NCI-H2196 (cell line): ENCODE data around the gene BTBD9.

Experiments used
- DNase-seq: peaks from one replicate; lab custom pipeline; 2025; ENCODE audit not compliant: unreplicated experiment; lab: John Stamatoyannopoulos, UW

The BTBD9 gene

DNA sequence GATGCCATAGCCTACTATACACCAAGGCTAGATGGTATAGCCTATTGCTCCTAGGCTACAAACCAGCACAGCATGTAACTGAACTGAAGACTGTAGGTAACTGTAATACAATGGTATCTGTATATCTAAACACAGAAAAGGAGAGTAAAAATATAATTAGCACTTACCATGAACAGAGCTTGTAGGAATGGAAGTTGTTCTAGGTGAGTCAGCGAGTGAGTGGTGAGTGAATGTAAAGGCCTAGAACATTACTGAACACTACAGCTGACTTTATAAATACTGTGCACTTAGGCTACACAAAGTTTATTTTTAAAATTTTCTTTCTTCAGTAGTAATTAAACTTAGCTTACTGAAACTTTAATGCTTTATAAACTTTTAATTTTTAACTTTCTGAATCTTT lies 129.5 kb downstream of the BTBD9 start:
- no peak for DNase-seq

DNA sequence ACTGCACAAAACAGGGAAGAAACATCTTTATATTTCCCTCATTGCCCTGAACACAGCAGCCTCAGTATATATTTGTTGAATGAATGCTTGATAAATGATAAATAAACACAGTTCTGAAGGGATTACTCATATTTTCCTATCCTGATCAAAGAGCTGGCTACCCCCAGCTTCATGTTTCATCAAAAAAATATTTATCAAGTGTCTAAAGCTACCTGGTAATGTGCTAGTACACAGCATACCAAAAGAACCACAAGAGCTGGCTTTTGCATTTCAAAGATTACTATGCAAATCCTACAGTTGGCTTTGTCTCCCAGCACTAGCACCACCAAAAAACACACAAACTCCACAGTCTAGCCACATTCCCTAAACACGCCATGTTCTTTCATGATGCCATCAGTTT lies 130.0 kb downstream of the BTBD9 start:
- DNase-seq: no peak

DNA sequence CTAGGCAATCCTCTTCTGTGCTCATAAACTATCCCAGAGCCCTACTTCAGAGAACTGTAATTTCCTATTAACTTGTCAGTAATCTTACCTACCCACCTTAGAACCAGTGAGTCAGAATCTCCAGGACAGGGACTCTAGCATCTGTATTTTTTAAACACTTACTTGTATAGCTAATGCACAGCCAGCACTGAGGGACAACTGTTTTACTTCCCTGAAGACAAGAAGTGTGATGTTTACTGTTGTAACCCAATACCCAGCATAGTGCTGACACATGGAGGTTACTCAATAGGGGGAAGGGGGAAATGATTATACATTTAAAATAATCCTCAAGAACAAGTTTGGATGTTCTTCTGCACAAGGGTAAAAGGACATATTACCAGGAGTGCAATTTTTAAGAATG lies 130.8 kb downstream of the BTBD9 start:
- DNase-seq: peak; percentile 42

GRCh38 chr6:38508286-38508685 lies 131.4 kb downstream of the BTBD9 start:
- no peak for DNase-seq

DNA sequence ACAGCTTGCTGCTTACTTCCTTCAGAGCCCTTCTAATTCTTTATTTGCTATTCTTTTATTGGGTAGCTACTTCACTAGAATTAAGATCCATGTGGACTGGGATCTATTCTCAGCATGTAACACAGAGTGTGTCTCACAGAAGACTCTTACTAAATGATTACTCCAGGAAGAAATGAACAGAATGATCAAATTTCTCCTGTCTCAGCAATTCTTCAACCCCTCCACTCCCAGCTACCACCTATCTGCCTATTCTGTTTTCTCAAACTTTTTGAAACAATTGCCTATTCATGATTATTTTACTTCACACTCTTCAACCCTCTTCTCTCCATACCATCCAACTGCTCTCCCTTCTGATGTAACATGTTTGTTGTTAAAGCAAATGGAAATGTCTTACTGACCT lies 132.6 kb downstream of the BTBD9 start:
- DNase-seq: no peak

- DNase-seq: no peak
Measured at GRCh38 chr6:38505826-38506225, 133.9 kb downstream of the BTBD9 start.

DNA sequence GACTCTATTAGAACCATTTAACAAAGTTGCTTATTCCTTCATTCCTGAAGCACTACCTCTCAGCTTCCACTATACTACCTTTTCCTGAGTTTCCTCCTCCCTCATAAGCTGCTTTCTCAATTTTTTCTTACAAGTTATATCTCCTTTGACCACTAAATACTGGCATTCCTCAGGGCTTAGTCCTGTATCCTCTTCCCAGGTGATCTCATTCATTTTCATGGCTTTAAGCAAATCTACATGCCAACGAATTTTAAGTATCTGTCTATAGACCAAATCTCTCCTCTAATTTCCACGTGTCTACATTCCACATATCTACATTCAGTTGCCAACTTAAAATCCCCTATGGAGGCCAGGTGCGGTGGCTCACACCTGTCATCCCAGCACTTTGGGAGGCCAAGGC lies 134.7 kb downstream of the BTBD9 start:
- no peak for DNase-seq

DNA sequence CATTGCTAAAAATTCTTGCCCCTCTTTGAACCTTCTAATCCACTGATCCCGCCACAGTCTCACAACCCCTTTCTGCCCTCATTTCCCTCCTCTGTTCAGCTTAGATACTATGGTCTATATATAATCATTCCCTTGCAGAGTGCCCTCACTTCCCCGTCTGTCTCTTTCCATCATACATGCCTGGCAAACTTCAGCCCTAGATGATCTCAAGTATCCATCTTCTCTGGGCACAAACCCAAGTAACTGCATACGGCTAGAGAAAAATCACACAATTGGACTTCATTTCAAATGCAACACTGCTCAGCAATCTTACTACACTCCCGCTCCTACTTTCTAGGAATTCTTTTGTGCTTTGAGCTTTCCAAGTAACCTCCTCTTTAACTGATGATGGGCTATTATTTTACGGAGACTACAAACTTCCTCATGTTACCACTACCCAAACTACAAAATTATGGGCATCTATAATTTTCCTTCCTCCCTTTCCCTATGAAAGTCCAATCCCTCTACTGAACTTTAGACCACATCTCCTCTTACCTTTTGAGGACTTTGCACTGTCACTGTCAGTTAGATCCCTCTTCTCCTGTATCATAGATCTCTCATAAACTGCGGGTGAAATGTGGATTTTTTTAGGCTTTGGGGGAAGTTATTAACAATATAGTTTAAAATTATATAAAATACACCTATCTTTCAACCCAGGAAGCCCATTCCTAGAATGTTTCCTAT lies 135.6 kb downstream of the BTBD9 start:
- peak; percentile 10 for DNase-seq

GRCh38 chr6:38503032-38503773 lies 136.5 kb downstream of the BTBD9 start:
- no peak for DNase-seq

- DNase-seq: no peak
Measured at GRCh38 chr6:38502423-38502822, 137.3 kb downstream of the BTBD9 start.

DNA sequence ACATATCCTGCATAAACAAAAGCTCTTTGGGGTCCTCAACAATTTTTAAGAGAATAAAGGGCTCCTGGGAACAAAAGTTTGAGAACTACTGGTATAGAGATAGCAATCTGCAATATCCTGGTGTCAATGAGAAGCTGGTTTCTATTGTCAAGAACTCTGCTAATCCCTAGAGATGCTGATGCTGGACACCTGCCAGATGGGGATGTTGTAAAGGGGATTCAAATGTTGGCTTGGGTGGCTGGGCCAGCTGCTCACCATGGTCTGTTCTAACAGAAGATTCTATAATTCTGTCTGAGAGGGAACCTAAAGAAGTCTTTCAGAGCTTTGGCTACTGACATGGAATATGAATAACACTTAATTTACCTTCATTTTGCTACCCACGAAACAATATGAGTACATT lies 137.8 kb downstream of the BTBD9 start:
- DNase-seq: no peak

- DNase-seq: no peak
Measured at GRCh38 chr6:38499529-38500096, 140.1 kb downstream of the BTBD9 start.

GRCh38 chr6:38498805-38499445 lies 140.8 kb downstream of the BTBD9 start:
- DNase-seq: no peak

GRCh38 chr6:38498085-38498484 lies 141.6 kb downstream of the BTBD9 start:
- DNase-seq: no peak

GRCh38 chr6:38497546-38497945 lies 142.2 kb downstream of the BTBD9 start:
- DNase-seq: no peak

DNA sequence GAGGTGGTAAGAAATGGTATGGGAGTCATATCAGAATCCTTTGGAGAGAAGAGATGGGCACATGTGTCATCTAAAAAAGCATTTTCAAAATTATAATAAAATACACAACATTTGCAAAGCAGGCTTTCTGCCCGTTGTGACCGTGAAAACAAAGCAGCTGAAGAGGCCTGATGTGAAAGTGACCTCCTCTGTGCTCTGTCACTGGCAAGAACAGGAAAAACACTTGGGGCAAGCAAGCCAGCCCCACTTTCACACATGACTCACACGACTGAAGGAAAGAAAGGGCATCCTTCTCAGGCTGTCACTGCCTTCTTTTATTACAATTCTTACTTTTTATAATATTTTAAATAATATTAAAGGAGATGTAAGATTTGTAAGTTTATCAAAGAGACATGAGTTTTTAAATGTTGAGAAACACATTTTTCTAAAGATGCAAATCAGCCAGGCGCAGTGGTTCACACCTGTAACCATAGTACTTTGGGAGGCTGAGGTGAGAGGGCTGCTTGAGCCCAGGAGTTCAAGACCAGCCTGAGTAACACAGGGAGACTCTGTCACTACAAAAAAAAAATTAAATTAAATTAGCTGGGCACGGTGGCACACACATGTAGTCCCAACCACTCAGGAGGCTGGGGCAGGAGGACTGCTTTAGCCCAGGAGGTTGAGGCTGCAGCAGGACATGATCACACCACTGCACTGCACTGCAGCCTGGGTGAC lies 143.7 kb downstream of the BTBD9 start:
- DNase-seq: no peak

DNA sequence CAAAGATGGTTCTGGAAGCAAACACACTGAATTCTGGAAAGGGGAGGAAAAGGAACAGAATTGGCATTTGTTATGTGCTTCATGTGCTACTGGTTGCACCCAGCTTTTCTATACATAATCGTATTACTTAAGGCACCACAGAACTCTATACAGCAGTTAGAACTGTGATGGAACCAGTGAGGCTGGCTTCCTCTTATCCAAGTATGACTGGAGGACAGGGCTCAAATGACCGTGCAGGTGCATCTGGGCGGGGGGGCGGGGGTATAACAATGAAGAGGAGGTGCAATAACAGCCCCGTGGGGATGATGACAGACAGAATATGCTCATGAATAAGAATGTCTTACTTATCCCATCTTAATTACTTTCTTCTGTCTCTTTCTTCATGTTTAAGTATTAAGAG lies 144.2 kb downstream of the BTBD9 start:
- no peak for DNase-seq

DNA sequence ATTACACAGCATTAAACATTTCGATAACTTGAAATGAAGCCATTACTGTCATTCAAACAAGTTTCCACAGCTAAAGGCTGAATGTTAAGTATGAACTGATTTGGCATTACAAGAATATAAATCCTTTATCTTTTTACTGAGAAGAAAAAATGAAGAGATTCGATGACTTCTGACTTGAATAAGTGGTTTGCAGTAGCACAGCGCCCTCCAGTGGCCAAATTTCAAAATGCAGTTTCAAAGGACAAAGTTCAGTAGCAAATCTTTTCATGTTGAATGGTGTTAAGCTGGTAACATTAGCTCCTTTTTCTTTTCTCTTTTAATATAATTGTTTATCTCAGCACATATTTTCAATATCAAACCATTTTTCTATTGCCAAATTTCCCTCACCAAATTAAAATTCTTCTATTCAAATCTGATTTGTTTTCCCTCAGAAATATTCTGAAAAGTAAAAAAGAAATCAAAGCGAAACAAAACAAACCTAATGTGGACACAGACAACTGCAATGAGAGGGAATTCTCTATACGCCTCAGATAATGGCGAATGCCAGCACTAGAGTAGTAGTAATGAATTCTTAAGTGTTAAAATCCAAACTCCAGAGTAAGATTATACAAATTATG lies 145.7 kb downstream of the BTBD9 start:
- DNase-seq: peak; percentile 71

DNA sequence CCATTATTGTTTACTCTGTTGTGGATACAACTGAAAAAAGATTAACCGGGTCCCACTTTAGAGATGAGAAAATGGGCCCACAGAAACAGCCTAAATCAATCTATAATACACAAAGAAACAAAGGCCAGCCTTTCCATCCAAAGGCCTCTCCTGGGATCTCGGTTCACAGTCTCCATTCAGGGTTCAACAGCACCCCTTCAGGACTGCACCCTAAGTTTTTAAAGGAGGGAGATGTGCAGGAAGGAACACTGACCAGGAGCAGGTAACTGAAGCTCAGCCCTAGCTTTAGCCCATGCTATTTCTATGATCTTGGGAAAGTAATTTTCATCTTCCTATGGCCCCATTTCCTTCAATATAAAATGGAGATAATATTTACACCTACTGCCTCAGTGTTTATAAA lies 147.7 kb downstream of the BTBD9 start:
- no peak for DNase-seq

DNA sequence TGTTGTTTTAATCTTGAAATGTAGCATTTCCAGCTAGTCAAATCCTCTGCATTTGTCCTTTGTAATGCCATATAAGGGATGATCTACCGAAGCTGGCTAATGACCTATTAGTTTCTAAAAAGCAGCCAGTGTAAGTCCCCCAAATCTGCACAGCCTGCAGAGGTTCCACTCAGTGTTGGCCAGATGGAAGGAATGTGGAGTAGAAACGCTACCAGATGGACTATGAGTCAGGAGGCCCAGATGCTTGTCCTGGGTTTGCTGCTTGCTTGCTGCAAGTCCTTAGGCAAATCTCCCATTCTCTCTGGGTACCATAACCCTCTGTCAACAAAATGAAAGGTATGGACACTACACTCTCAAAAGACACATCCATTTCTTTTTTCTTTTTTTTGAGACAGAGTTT lies 149.8 kb downstream of the BTBD9 start:
- DNase-seq: no peak

DNA sequence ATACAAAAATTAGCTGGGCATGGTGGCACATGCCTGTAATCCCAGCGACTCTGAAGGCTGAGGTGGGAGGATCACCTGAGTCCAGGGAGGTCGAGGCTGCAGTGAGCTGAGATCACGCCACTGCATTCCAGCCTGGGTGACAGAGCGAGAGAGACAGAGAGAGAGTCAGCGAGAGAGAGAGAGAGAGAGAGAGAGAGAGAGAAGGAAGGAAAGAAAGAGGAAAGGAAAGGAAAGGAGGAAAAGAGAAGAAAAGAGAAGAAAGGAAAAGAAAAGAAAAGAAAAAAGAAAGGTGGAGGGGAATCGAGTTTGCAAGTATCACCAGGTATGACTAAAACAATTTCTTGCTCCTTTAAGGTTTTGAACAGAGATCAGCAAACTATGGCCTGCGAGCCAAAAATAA lies 152.3 kb downstream of the BTBD9 start:
- DNase-seq: no peak
